Measurements from ENCODE around the gene ANKRD30A.

Gene ANKRD30A

GRCh38 chr10:37269554-37270256 is 144.3 kb downstream of the ANKRD30A start:
- Histone ChIP-seq H3K27me3 (ENCODE audit: control insufficient read depth, insufficient read depth, low read length) (no peaks in the 10 kb centered on the region), H3K36me3 (ENCODE audit: control insufficient read depth, insufficient read depth, low read length) (no peaks in the 10 kb centered on the region), H3K9me3 (ENCODE audit: control insufficient read depth, insufficient read depth, low read length) (peaks cover 5% of the 10 kb centered on the region), H3K4me3 (ENCODE audit: low read depth, low read length) (no peak overlapping the region), H3K9ac (ENCODE audit: low read depth, low read length) (no peak overlapping the region), H3K4me1 (ENCODE audit: control insufficient read depth, insufficient read depth, low read length) (no peaks in the 10 kb centered on the region)

DNA sequence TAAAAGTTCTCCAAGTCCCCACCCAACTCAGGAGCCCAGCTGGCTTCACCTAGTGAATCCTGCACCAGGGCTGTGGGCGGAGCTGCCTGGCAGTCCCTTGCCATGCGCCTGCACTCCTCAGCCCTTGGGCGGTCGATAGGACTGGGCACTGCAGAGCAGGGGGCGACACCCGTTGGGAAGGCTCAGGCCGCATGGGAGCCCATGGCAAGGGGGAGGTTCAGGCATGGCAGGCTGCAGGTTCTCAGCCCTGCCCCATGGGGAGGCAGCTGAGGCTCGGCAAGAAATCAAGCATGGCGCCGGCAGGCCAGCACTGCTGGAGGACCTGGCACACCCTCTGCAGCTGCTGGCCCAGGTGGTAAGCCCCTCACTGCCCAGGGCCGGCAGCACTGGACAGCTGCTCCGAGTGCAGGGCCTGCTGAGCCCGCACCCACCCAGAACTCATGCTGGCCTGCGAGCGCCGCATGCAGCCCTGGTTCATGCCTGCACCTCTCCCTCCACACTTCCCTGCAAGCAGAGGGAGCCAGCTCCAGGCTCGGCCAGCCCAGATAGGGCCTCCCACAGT is 149.9 kb downstream of the ANKRD30A start:
- H3K4me1 ChIP-seq (ENCODE audit: control insufficient read depth, insufficient read depth, low read length), result no peaks in the 10 kb centered on the region
- H3K36me3 ChIP-seq (ENCODE audit: control insufficient read depth, insufficient read depth, low read length), result no peaks in the 10 kb centered on the region
- peaks cover 6% of the 10 kb centered on the region for H3K9me3 ChIP-seq (ENCODE audit: control insufficient read depth, insufficient read depth, low read length)
- no peaks in the 10 kb centered on the region for H3K27me3 ChIP-seq (ENCODE audit: control insufficient read depth, insufficient read depth, low read length)
- H3K4me3 ChIP-seq (ENCODE audit: low read depth, low read length), result no peak overlapping the region
- no peak overlapping the region for H3K9ac ChIP-seq (ENCODE audit: low read depth, low read length)

DNA sequence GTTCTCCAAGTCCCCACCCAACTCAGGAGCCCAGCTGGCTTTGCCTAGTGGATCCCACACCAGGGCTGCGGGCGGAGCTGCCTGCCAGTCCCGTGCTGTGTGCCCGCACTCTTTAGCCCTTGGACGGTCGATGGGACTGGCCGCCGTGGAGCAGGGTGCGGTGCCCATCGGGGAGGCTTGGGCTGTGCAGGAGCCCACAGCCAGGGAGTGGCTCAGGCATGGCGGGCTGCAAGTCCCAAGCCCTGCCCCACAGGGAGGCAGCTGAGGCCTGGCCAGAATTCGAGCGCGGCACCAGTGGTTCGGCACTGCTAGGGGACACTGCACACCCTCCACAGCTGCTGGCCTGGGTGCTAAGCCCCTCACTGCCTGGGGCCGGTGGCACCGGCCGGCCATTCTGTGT is 159.7 kb downstream of the ANKRD30A start:
- H3K36me3 ChIP-seq (ENCODE audit: control insufficient read depth, insufficient read depth, low read length), result no peaks in the 10 kb centered on the region
- no peaks in the 10 kb centered on the region for H3K4me1 ChIP-seq (ENCODE audit: control insufficient read depth, insufficient read depth, low read length)
- no peak overlapping the region for H3K4me3 ChIP-seq (ENCODE audit: low read depth, low read length)
- H3K9me3 ChIP-seq (ENCODE audit: control insufficient read depth, insufficient read depth, low read length), result peaks cover 11% of the 10 kb centered on the region
- H3K27me3 ChIP-seq (ENCODE audit: control insufficient read depth, insufficient read depth, low read length), result no peaks in the 10 kb centered on the region
- H3K9ac ChIP-seq (ENCODE audit: low read depth, low read length), result no peak overlapping the region

GRCh38 chr10:37289833-37290464 is 164.6 kb downstream of the ANKRD30A start:
- no peak overlapping the region for H3K9ac ChIP-seq (ENCODE audit: low read depth, low read length)
- H3K4me1 ChIP-seq (ENCODE audit: control insufficient read depth, insufficient read depth, low read length), result no peaks in the 10 kb centered on the region
- peaks cover 14% of the 10 kb centered on the region for H3K9me3 ChIP-seq (ENCODE audit: control insufficient read depth, insufficient read depth, low read length)
- H3K27me3 ChIP-seq (ENCODE audit: control insufficient read depth, insufficient read depth, low read length), result no peaks in the 10 kb centered on the region
- H3K36me3 ChIP-seq (ENCODE audit: control insufficient read depth, insufficient read depth, low read length), result no peaks in the 10 kb centered on the region
- no peak overlapping the region for H3K4me3 ChIP-seq (ENCODE audit: low read depth, low read length)

DNA sequence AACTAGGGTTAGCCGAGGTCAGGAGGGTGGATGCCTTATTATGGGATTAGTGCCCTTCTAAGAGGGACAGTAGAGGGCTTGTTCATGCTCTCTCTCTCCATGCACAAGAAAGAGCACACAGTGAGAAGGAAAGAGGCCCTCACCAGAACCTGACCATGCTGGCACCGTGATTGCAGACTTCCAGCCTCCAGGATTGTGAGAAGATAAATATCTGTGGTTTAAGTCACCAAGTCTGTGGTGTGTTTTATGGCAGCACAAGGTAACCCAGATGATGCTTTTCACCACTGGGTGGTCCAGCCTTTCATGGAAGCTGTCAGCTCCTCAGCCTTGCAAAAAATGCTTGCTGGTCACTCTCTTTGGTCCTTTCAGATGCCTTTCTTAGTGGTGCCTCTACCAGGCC is 175.9 kb downstream of the ANKRD30A start:
- no peaks in the 10 kb centered on the region for H3K4me1 ChIP-seq (ENCODE audit: control insufficient read depth, insufficient read depth, low read length)
- peaks cover 33% of the 10 kb centered on the region for H3K9me3 ChIP-seq (ENCODE audit: control insufficient read depth, insufficient read depth, low read length)
- no peak overlapping the region for H3K9ac ChIP-seq (ENCODE audit: low read depth, low read length)

GRCh38 chr10:37304036-37304435 is 178.6 kb downstream of the ANKRD30A start:
- H3K27me3 ChIP-seq (ENCODE audit: control insufficient read depth, insufficient read depth, low read length), result no peaks in the 10 kb centered on the region
- no peaks in the 10 kb centered on the region for H3K36me3 ChIP-seq (ENCODE audit: control insufficient read depth, insufficient read depth, low read length)
- H3K9ac ChIP-seq (ENCODE audit: low read depth, low read length), result no peak overlapping the region
- H3K4me1 ChIP-seq (ENCODE audit: control insufficient read depth, insufficient read depth, low read length), result no peaks in the 10 kb centered on the region
- no peak overlapping the region for H3K4me3 ChIP-seq (ENCODE audit: low read depth, low read length)
- H3K9me3 ChIP-seq (ENCODE audit: control insufficient read depth, insufficient read depth, low read length), result peaks cover 34% of the 10 kb centered on the region

More for the DNA sequence above, 175.9 kb downstream of the ANKRD30A start:
- no peaks in the 10 kb centered on the region for H3K27me3 ChIP-seq (ENCODE audit: control insufficient read depth, insufficient read depth, low read length)
- H3K36me3 ChIP-seq (ENCODE audit: control insufficient read depth, insufficient read depth, low read length), result no peaks in the 10 kb centered on the region
- no peak overlapping the region for H3K4me3 ChIP-seq (ENCODE audit: low read depth, low read length)

DNA sequence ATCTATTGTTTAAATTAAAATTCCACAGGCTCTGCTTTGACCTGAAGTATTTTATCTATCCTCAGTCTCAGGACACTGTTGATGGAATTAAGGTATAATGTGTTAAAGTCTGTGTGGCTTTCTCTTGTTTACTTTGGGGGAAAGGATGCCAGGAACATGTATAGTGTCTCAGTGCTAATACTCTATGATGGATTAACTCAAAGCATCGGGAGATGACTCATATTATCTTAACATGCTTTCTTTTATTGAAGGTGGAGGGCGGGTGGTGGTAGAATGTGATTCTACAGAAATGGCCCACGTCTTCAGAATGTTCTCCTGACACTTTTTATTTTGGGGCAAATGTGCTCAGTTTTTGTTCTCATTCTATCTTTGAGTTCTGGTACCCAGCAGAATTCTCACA is 189.0 kb downstream of the ANKRD30A start:
- H3K9ac ChIP-seq (ENCODE audit: low read depth, low read length), result no peak overlapping the region
- peaks cover 29% of the 10 kb centered on the region for H3K9me3 ChIP-seq (ENCODE audit: control insufficient read depth, insufficient read depth, low read length)
- H3K4me1 ChIP-seq (ENCODE audit: control insufficient read depth, insufficient read depth, low read length), result no peaks in the 10 kb centered on the region
- no peaks in the 10 kb centered on the region for H3K36me3 ChIP-seq (ENCODE audit: control insufficient read depth, insufficient read depth, low read length)
- H3K4me3 ChIP-seq (ENCODE audit: low read depth, low read length), result no peak overlapping the region
- no peaks in the 10 kb centered on the region for H3K27me3 ChIP-seq (ENCODE audit: control insufficient read depth, insufficient read depth, low read length)

DNA sequence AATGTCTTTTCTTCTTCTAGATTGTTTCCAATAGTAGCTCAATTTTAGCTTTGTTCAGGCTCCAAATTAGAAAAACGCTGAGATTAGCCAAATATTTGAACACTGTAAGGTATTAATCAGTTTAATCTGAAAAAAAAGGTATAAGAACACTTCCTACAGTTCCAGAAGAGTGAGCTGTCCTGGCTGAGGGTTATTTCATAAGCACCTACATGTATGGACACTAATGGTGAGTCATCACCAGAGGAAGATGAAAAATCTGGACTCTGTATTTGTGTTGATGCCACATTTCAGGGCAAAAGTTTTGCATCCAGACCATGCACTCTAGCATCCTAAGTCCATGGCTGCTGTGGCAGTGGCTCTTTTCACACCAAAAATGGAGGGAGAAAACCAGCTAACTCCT is 189.5 kb downstream of the ANKRD30A start:
- Histone ChIP-seq H3K36me3 (ENCODE audit: control insufficient read depth, insufficient read depth, low read length) (no peaks in the 10 kb centered on the region), H3K4me1 (ENCODE audit: control insufficient read depth, insufficient read depth, low read length) (no peaks in the 10 kb centered on the region), H3K9ac (ENCODE audit: low read depth, low read length) (no peak overlapping the region), H3K27me3 (ENCODE audit: control insufficient read depth, insufficient read depth, low read length) (no peaks in the 10 kb centered on the region), H3K9me3 (ENCODE audit: control insufficient read depth, insufficient read depth, low read length) (peaks cover 29% of the 10 kb centered on the region), H3K4me3 (ENCODE audit: low read depth, low read length) (no peak overlapping the region)

DNA sequence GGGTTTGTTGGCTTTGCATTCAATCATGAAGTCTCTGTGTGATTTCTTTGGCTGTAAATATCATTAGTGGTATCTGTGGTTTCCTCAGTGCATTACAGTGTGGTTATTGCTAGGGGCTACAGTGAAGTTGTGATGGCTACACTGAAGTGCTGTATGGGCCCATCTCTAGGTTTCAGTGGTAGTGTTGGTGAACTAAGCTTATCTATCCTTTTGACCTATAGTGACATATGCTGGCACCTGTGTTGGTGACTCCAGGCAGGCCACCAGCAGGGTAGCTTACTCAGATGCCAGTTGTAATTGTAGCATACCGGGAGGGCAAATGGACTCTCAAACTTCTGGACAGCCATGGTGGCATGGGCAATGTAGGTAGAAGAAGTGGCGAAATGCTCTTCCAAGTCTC is 219.0 kb downstream of the ANKRD30A start:
- H3K9me3 ChIP-seq (ENCODE audit: control insufficient read depth, insufficient read depth, low read length), result peaks cover 13% of the 10 kb centered on the region
- H3K36me3 ChIP-seq (ENCODE audit: control insufficient read depth, insufficient read depth, low read length), result no peaks in the 10 kb centered on the region

GRCh38 chr10:37379991-37380390 is 254.6 kb downstream of the ANKRD30A start:
- no peaks in the 10 kb centered on the region for H3K36me3 ChIP-seq (ENCODE audit: control insufficient read depth, insufficient read depth, low read length)
- no peaks in the 10 kb centered on the region for H3K4me1 ChIP-seq (ENCODE audit: control insufficient read depth, insufficient read depth, low read length)
- no peaks in the 10 kb centered on the region for H3K27me3 ChIP-seq (ENCODE audit: control insufficient read depth, insufficient read depth, low read length)
- H3K9ac ChIP-seq (ENCODE audit: low read depth, low read length), result no peak overlapping the region
- no peak overlapping the region for H3K4me3 ChIP-seq (ENCODE audit: low read depth, low read length)
- peaks cover 10% of the 10 kb centered on the region for H3K9me3 ChIP-seq (ENCODE audit: control insufficient read depth, insufficient read depth, low read length)

More for the DNA sequence above, 219.0 kb downstream of the ANKRD30A start:
- H3K9ac ChIP-seq (ENCODE audit: low read depth, low read length), result no peak overlapping the region
- H3K4me3 ChIP-seq (ENCODE audit: low read depth, low read length), result no peak overlapping the region
- no peaks in the 10 kb centered on the region for H3K4me1 ChIP-seq (ENCODE audit: control insufficient read depth, insufficient read depth, low read length)
- H3K27me3 ChIP-seq (ENCODE audit: control insufficient read depth, insufficient read depth, low read length), result no peaks in the 10 kb centered on the region

DNA sequence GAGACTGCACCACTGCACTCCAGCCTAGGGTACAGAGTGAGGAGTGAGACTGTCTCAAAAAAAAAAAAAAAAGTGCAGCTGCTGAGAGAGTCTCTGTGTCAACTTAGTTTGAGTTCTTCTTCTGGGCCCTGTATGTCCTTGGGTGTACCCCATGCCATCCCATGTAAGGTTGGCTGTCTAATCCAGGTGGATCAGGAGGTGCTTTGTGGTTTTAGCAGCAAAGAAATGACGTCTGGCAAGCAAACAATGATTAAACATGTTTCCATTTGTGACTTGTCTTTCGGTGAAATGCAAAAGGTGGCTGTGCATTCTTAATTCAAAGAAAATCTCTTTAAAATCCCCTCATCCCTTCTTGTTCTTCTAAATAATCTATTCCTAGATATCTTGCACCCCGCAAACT is 255.9 kb downstream of the ANKRD30A start:
- no peaks in the 10 kb centered on the region for H3K27me3 ChIP-seq (ENCODE audit: control insufficient read depth, insufficient read depth, low read length)
- H3K9ac ChIP-seq (ENCODE audit: low read depth, low read length), result no peak overlapping the region
- no peaks in the 10 kb centered on the region for H3K4me1 ChIP-seq (ENCODE audit: control insufficient read depth, insufficient read depth, low read length)
- H3K9me3 ChIP-seq (ENCODE audit: control insufficient read depth, insufficient read depth, low read length), result peaks cover 14% of the 10 kb centered on the region
- H3K4me3 ChIP-seq (ENCODE audit: low read depth, low read length), result no peak overlapping the region
- H3K36me3 ChIP-seq (ENCODE audit: control insufficient read depth, insufficient read depth, low read length), result no peaks in the 10 kb centered on the region

DNA sequence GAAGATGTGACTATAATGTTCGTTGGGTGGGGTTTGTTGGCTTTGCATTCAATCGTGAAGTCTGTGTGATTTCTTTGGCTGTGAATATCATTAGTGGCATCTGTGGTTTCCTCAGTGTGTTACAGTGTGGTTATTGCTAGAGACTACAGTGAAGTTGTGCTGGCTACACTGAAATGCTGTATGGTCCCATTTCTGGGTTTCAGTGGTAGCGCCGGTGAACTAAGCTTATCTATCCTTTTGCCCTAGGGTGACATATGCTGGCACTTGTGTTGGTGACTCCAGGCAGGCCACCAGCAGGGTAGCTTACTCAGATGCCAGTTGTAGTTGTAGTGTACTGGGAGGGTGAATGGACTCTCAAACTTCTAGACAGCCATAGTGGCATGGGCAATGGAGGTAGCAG is 259.5 kb downstream of the ANKRD30A start:
- no peaks in the 10 kb centered on the region for H3K4me1 ChIP-seq (ENCODE audit: control insufficient read depth, insufficient read depth, low read length)
- no peak overlapping the region for H3K9ac ChIP-seq (ENCODE audit: low read depth, low read length)
- H3K27me3 ChIP-seq (ENCODE audit: control insufficient read depth, insufficient read depth, low read length), result no peaks in the 10 kb centered on the region
- peaks cover 16% of the 10 kb centered on the region for H3K9me3 ChIP-seq (ENCODE audit: control insufficient read depth, insufficient read depth, low read length)
- H3K36me3 ChIP-seq (ENCODE audit: control insufficient read depth, insufficient read depth, low read length), result no peaks in the 10 kb centered on the region
- no peak overlapping the region for H3K4me3 ChIP-seq (ENCODE audit: low read depth, low read length)
